ENCODE data around the gene GNG7.

GNG7 gene

GRCh38 chr19:2732883-2733282, 30.4 kb upstream of the GNG7 start:
- Mint-ChIP-seq H3K4me1 (ENCODE audit: low read depth in 2 of 2) (peaks cover 12 to 15% of the 10 kb centered on the region in 2 donors), H3K9me3 (no peaks in the 10 kb centered on the region), H3K4me3 (no peak overlapping the region), H3K27ac (no peak overlapping the region), H3K36me3 (ENCODE audit: insufficient read depth) (peaks cover 12% of the 10 kb centered on the region), H3K27me3 (no peaks in the 10 kb centered on the region)
- DNase-seq (no peak), ATAC-seq (replicated peaks) (no peak)

- Mint-ChIP-seq H3K9me3 (no peaks in the 10 kb centered on the region), H3K27me3 (peaks cover 0 to 6% of the 10 kb centered on the region in 2 donors), H3K36me3 (ENCODE audit: insufficient read depth) (peaks cover 12% of the 10 kb centered on the region), H3K4me3 (no peak overlapping the region), H3K4me1 (ENCODE audit: low read depth in 2 of 2) (peaks cover 13 to 14% of the 10 kb centered on the region in 2 donors), H3K27ac (peak overlapping the region in 1 of 2 donors; percentile 49)
- no peak for DNase-seq
- ATAC-seq (replicated peaks), result no peak
These were observed 29.7 kb upstream of the GNG7 start for GRCh38 chr19:2732157-2732725.

GRCh38 chr19:2731181-2731995, 28.9 kb upstream of the GNG7 start:
- ATAC-seq (replicated peaks) (no peak), DNase-seq (no peak)
- no peak overlapping the region for H3K27ac Mint-ChIP-seq
- peaks cover 12% of the 10 kb centered on the region for H3K36me3 Mint-ChIP-seq (ENCODE audit: insufficient read depth)
- no peak overlapping the region for H3K4me3 Mint-ChIP-seq
- peaks cover 1 to 14% of the 10 kb centered on the region in 2 donors for H3K27me3 Mint-ChIP-seq
- peaks cover 8 to 17% of the 10 kb centered on the region in 2 donors for H3K4me1 Mint-ChIP-seq (ENCODE audit: low read depth in 2 of 2)
- no peaks in the 10 kb centered on the region for H3K9me3 Mint-ChIP-seq

- Mint-ChIP-seq H3K9me3 (no peaks in the 10 kb centered on the region), H3K4me1 (ENCODE audit: low read depth in 2 of 2) (peaks cover 8 to 17% of the 10 kb centered on the region in 2 donors), H3K36me3 (ENCODE audit: insufficient read depth) (peaks cover 6% of the 10 kb centered on the region), H3K27me3 (peaks cover 11 to 23% of the 10 kb centered on the region in 2 donors), H3K4me3 (no peak overlapping the region), H3K27ac (no peak overlapping the region)
- ATAC-seq (replicated peaks), result no peak
- no peak for DNase-seq
These were observed 27.7 kb upstream of the GNG7 start for GRCh38 chr19:2729943-2730818.

- Mint-ChIP-seq H3K36me3 (ENCODE audit: insufficient read depth) (peaks cover 2% of the 10 kb centered on the region), H3K27ac (no peak overlapping the region), H3K9me3 (no peaks in the 10 kb centered on the region), H3K4me3 (no peak overlapping the region), H3K27me3 (peaks cover 18 to 32% of the 10 kb centered on the region in 2 donors), H3K4me1 (ENCODE audit: low read depth in 2 of 2) (peaks cover 0 to 13% of the 10 kb centered on the region in 2 donors)
- no peak for DNase-seq
- ATAC-seq (replicated peaks), result no peak
These were observed 26.4 kb upstream of the GNG7 start for GRCh38 chr19:2728783-2729387.

GRCh38 chr19:2727640-2727944, 25.1 kb upstream of the GNG7 start:
- H3K4me3 Mint-ChIP-seq, result no peak overlapping the region
- H3K27me3 Mint-ChIP-seq, result peaks cover 21 to 45% of the 10 kb centered on the region in 2 donors
- no peak for DNase-seq
- peaks cover 0 to 10% of the 10 kb centered on the region in 2 donors for H3K4me1 Mint-ChIP-seq (ENCODE audit: low read depth in 2 of 2)
- no peak for ATAC-seq (replicated peaks)
- H3K9me3 Mint-ChIP-seq, result no peaks in the 10 kb centered on the region
- H3K27ac Mint-ChIP-seq, result no peak overlapping the region
- H3K36me3 Mint-ChIP-seq (ENCODE audit: insufficient read depth), result peaks cover 2% of the 10 kb centered on the region

- Mint-ChIP-seq H3K36me3 (ENCODE audit: insufficient read depth) (peaks cover 2% of the 10 kb centered on the region), H3K4me3 (no peak overlapping the region), H3K27ac (no peak overlapping the region), H3K27me3 (peaks cover 25 to 50% of the 10 kb centered on the region in 2 donors), H3K9me3 (no peaks in the 10 kb centered on the region), H3K4me1 (ENCODE audit: low read depth in 2 of 2) (peaks cover 0 to 10% of the 10 kb centered on the region in 2 donors)
- ATAC-seq (replicated peaks) (no peak), DNase-seq (no peak)
These were observed 24.6 kb upstream of the GNG7 start for GRCh38 chr19:2726904-2727639.

- DNase-seq (no peak), ATAC-seq (replicated peaks) (no peak)
- Mint-ChIP-seq H3K9me3 (no peaks in the 10 kb centered on the region), H3K4me3 (no peak overlapping the region), H3K27ac (no peak overlapping the region), H3K36me3 (ENCODE audit: insufficient read depth) (no peaks in the 10 kb centered on the region), H3K27me3 (peaks cover 25 to 55% of the 10 kb centered on the region in 2 donors), H3K4me1 (ENCODE audit: low read depth in 2 of 2) (peaks cover 0 to 10% of the 10 kb centered on the region in 2 donors)
These were observed 23.8 kb upstream of the GNG7 start for GRCh38 chr19:2726160-2726855.

- Mint-ChIP-seq H3K4me1 (ENCODE audit: low read depth in 2 of 2) (peaks cover 0 to 10% of the 10 kb centered on the region in 2 donors), H3K27ac (no peak overlapping the region), H3K4me3 (no peak overlapping the region), H3K9me3 (no peaks in the 10 kb centered on the region), H3K36me3 (ENCODE audit: insufficient read depth) (no peaks in the 10 kb centered on the region), H3K27me3 (peaks cover 30 to 69% of the 10 kb centered on the region in 2 donors)
- no peak for DNase-seq
- ATAC-seq (replicated peaks), result no peak
These were observed 21.7 kb upstream of the GNG7 start for GRCh38 chr19:2724148-2724557.

- H3K9me3 Mint-ChIP-seq, result no peaks in the 10 kb centered on the region
These were observed 21.3 kb upstream of the GNG7 start for GRCh38 chr19:2723747-2724146.

GRCh38 chr19:2723345-2723715, 20.8 kb upstream of the GNG7 start:
- DNase-seq (no peak), ATAC-seq (replicated peaks) (no peak)
- Mint-ChIP-seq H3K9me3 (no peaks in the 10 kb centered on the region), H3K27ac (no peak overlapping the region), H3K36me3 (ENCODE audit: insufficient read depth) (no peaks in the 10 kb centered on the region), H3K27me3 (peaks cover 30 to 77% of the 10 kb centered on the region in 2 donors), H3K4me3 (no peak overlapping the region), H3K4me1 (ENCODE audit: low read depth in 2 of 2) (peaks cover 0 to 6% of the 10 kb centered on the region in 2 donors)

More at GRCh38 chr19:2723747-2724146, 21.3 kb upstream of the GNG7 start:
- H3K36me3 Mint-ChIP-seq (ENCODE audit: insufficient read depth), result no peaks in the 10 kb centered on the region
- no peak for ATAC-seq (replicated peaks)
- no peak overlapping the region for H3K27ac Mint-ChIP-seq
- DNase-seq, result no peak
- no peak overlapping the region for H3K4me3 Mint-ChIP-seq
- peaks cover 30 to 73% of the 10 kb centered on the region in 2 donors for H3K27me3 Mint-ChIP-seq
- H3K4me1 Mint-ChIP-seq (ENCODE audit: low read depth in 2 of 2), result peaks cover 0 to 9% of the 10 kb centered on the region in 2 donors

GRCh38 chr19:2722541-2723344, 20.2 kb upstream of the GNG7 start:
- H3K9me3 Mint-ChIP-seq, result no peaks in the 10 kb centered on the region
- peak overlapping the region in 1 of 2 donors; percentile 49 for H3K4me3 Mint-ChIP-seq
- H3K27ac Mint-ChIP-seq, result no peak overlapping the region
- peaks cover 30 to 82% of the 10 kb centered on the region in 2 donors for H3K27me3 Mint-ChIP-seq
- DNase-seq, result no peak
- H3K4me1 Mint-ChIP-seq (ENCODE audit: low read depth in 2 of 2), result peaks cover 0 to 4% of the 10 kb centered on the region in 2 donors
- no peaks in the 10 kb centered on the region for H3K36me3 Mint-ChIP-seq (ENCODE audit: insufficient read depth)
- ATAC-seq (replicated peaks), result no peak
